Measurements from ENCODE around the gene SCART1.

Gene SCART1

GRCh38 chr10:133438711-133439273 lies 15.0 kb upstream of the SCART1 start:
- TF ChIP-seq ZBTB7A (IDR thresholded peaks at IDR 0.05; ENCODE audit: low read depth) = no peak
- TF ChIP-seq USF1 (IDR thresholded peaks at IDR 0.05) = peak; percentile 93
- TF ChIP-seq EGR1 (IDR thresholded peaks at IDR 0.05) = no peak
- peak; percentile 43; the same call in 1 of the 2 replicates for TF ChIP-seq MAX (IDR thresholded peaks at IDR 0.05)
- TF ChIP-seq NFIC (IDR thresholded peaks at IDR 0.05) = no peak
- TF ChIP-seq TCF12 (IDR thresholded peaks at IDR 0.05; ENCODE audit: low read depth) = no peak
- TF ChIP-seq CREB1 (IDR thresholded peaks at IDR 0.05; ENCODE audit: low read depth) = no peak
- no peak for TF ChIP-seq REST (IDR thresholded peaks at IDR 0.05; ENCODE audit: low read depth)
- TF ChIP-seq EP300 (IDR thresholded peaks at IDR 0.05; ENCODE audit: borderline replicate concordance) = no peak
- no peak for TF ChIP-seq FOXM1 (IDR thresholded peaks at IDR 0.05; ENCODE audit: borderline replicate concordance, low read depth)
- TF ChIP-seq TEAD4 (IDR thresholded peaks at IDR 0.05) = no peak
- no peak for TF ChIP-seq CEBPB (IDR thresholded peaks at IDR 0.05)
- TF ChIP-seq YY1 (IDR thresholded peaks at IDR 0.05; ENCODE audit: low read depth) = no peak
- TF ChIP-seq TAF1 (IDR thresholded peaks at IDR 0.05; ENCODE audit: low read depth) = no peak
- peak; percentile 39 for TF ChIP-seq RAD21 (IDR thresholded peaks at IDR 0.05; ENCODE audit: low read depth)

GRCh38 chr10:133439517-133440461 lies 14.0 kb upstream of the SCART1 start:
- TF ChIP-seq RAD21 (IDR thresholded peaks at IDR 0.05; ENCODE audit: low read depth) (no peak), NFIC (IDR thresholded peaks at IDR 0.05) (no peak), TCF12 (IDR thresholded peaks at IDR 0.05; ENCODE audit: low read depth) (no peak), CREB1 (IDR thresholded peaks at IDR 0.05; ENCODE audit: low read depth) (no peak), USF1 (IDR thresholded peaks at IDR 0.05) (no peak), ZBTB7A (IDR thresholded peaks at IDR 0.05; ENCODE audit: low read depth) (no peak), FOXM1 (IDR thresholded peaks at IDR 0.05; ENCODE audit: borderline replicate concordance, low read depth) (no peak), MAX (IDR thresholded peaks at IDR 0.05) (no peak), EGR1 (IDR thresholded peaks at IDR 0.05) (no peak), EP300 (IDR thresholded peaks at IDR 0.05; ENCODE audit: borderline replicate concordance) (no peak), CEBPB (IDR thresholded peaks at IDR 0.05) (no peak), TEAD4 (IDR thresholded peaks at IDR 0.05) (no peak), TAF1 (IDR thresholded peaks at IDR 0.05; ENCODE audit: low read depth) (no peak), REST (IDR thresholded peaks at IDR 0.05; ENCODE audit: low read depth) (no peak), YY1 (IDR thresholded peaks at IDR 0.05; ENCODE audit: low read depth) (no peak)

- no peak for TF ChIP-seq TEAD4 (IDR thresholded peaks at IDR 0.05)
- TF ChIP-seq YY1 (IDR thresholded peaks at IDR 0.05; ENCODE audit: low read depth) = no peak
- no peak for TF ChIP-seq MAX (IDR thresholded peaks at IDR 0.05)
- TF ChIP-seq USF1 (IDR thresholded peaks at IDR 0.05) = no peak
- TF ChIP-seq NFIC (IDR thresholded peaks at IDR 0.05) = no peak
- no peak for TF ChIP-seq CREB1 (IDR thresholded peaks at IDR 0.05; ENCODE audit: low read depth)
- TF ChIP-seq REST (IDR thresholded peaks at IDR 0.05; ENCODE audit: low read depth) = no peak
- TF ChIP-seq RAD21 (IDR thresholded peaks at IDR 0.05; ENCODE audit: low read depth) = no peak
Observed at GRCh38 chr10:133440633-133441285, 13.0 kb upstream of the SCART1 start.
